Liver (tissue), 9 donors: Measurements from ENCODE around the gene CXCL6. TPM values are rescaled to one million over a fixed set of nuclear protein-coding genes. Genes with fewer than 3 reads are reported as not detected.

ENCODE experiments used
- DNase-seq: peaks from one replicate; pipeline ENCODE4 v3.0.0-alpha.2; 2017; ENCODE audit warnings: low spot score
- H3K27ac ChIP-seq, 2 donors: one replicate each; pipeline ENCODE4 v1.7.0; 2013; ENCODE audit warnings: inconsistent platforms in 2 of 2, low read length in 2 of 2, control low read depth in 1 of 2, low read depth in 1 of 2, mild to moderate bottlenecking in 1 of 2
- H3K27me3 ChIP-seq, 4 donors: one replicate each; pipeline versions ENCODE4 v1.6.1 to v1.7.0; 2013; ENCODE audit warnings: low read length in 3 of 4, inconsistent platforms in 1 of 4, mild to moderate bottlenecking in 1 of 4, moderate library complexity in 1 of 4; ENCODE audit not compliant: control insufficient read depth in 4 of 4, insufficient read depth in 4 of 4
- H3K36me3 ChIP-seq, 4 donors: one replicate each; pipeline versions ENCODE4 v1.6.1 to v1.7.0; 2013; ENCODE audit warnings: low read length in 3 of 4, mild to moderate bottlenecking in 3 of 4, low read depth in 1 of 4, moderate library complexity in 1 of 4; ENCODE audit not compliant: control insufficient read depth in 4 of 4, insufficient read depth in 3 of 4
- H3K4me1 ChIP-seq, 4 donors: one replicate each; pipeline versions ENCODE4 v1.6.1 to v1.7.0; 2013; ENCODE audit warnings: low read length in 3 of 4, mild to moderate bottlenecking in 3 of 4, moderate library complexity in 1 of 4; ENCODE audit not compliant: control insufficient read depth in 4 of 4, insufficient read depth in 4 of 4
- H3K4me3 ChIP-seq, 3 donors: one replicate each; pipeline versions ENCODE4 v1.6.1 to v1.7.0; 2013; ENCODE audit warnings: low read length in 3 of 3, control low read depth in 1 of 3, low read depth in 1 of 3, mild to moderate bottlenecking in 1 of 3
- H3K9ac ChIP-seq, 2 donors: one replicate each; pipeline ENCODE4 v1.7.0; 2013; ENCODE audit warnings: low read length in 2 of 2, mild to moderate bottlenecking in 2 of 2, moderate library complexity in 2 of 2, control low read depth in 1 of 2, low read depth in 1 of 2
- H3K9me3 ChIP-seq, 4 donors: one replicate each; pipeline versions ENCODE4 v1.6.1 to v1.7.0; 2013; ENCODE audit warnings: low read length in 3 of 4; ENCODE audit not compliant: control insufficient read depth in 4 of 4
- ATF3 ChIP-seq: IDR thresholded peaks from 2 replicates; pipeline ENCODE4 v1.6.1; 2016; ENCODE audit warnings: antibody characterized with exemption
- EGR1 ChIP-seq, 2 donors: IDR thresholded peaks; 2 replicates each; pipeline ENCODE4 v1.6.1; 2016 to 2018; ENCODE audit warnings: antibody characterized with exemption in 2 of 2, low read depth in 2 of 2
- FOXA2 ChIP-seq: IDR thresholded peaks from 2 replicates; pipeline ENCODE4 v1.6.1; 2016; ENCODE audit warnings: antibody characterized with exemption
- GABPA ChIP-seq, 2 donors: IDR thresholded peaks in 1 of 2; conservative IDR thresholded peaks in 1 of 2; 2 replicates each; pipeline ENCODE4 v1.6.1; 2016; ENCODE audit warnings: antibody characterized with exemption in 2 of 2, mild to moderate bottlenecking in 1 of 2, moderate library complexity in 1 of 2
- HNF4G ChIP-seq: IDR thresholded peaks from 2 replicates; pipeline ENCODE4 v1.6.1; 2016; ENCODE audit warnings: antibody characterized with exemption
- JUND ChIP-seq, 2 donors: IDR thresholded peaks; 2 replicates each; pipeline ENCODE4 v1.6.1; 2016; ENCODE audit warnings: antibody characterized with exemption in 2 of 2
- MAX ChIP-seq: IDR thresholded peaks from 2 replicates; pipeline ENCODE4 v1.6.1; 2016; ENCODE audit warnings: antibody characterized with exemption
- RAD21 ChIP-seq, 2 donors: IDR thresholded peaks; 2 replicates each; pipeline ENCODE4 v1.6.1; 2016; ENCODE audit warnings: antibody characterized with exemption in 2 of 2, mild to moderate bottlenecking in 2 of 2
- REST ChIP-seq: IDR thresholded peaks from 2 replicates; pipeline ENCODE4 v1.6.1; 2016; ENCODE audit warnings: antibody characterized with exemption, mild to moderate bottlenecking
- RXRA ChIP-seq, 2 donors: IDR thresholded peaks; 2 replicates each; pipeline ENCODE4 v1.6.1; 2017 to 2018; ENCODE audit warnings: antibody characterized with exemption in 2 of 2, mild to moderate bottlenecking in 1 of 2
- SP1 ChIP-seq: IDR thresholded peaks from 2 replicates; pipeline ENCODE4 v1.6.1; 2018; ENCODE audit warnings: antibody characterized with exemption, mild to moderate bottlenecking
- TAF1 ChIP-seq: conservative IDR thresholded peaks from 2 replicates; pipeline ENCODE4 v1.6.1; 2016; ENCODE audit warnings: antibody characterized with exemption, mild to moderate bottlenecking
- YY1 ChIP-seq: IDR thresholded peaks from 2 replicates; pipeline ENCODE4 v1.6.1; 2016; ENCODE audit warnings: antibody characterized with exemption, mild to moderate bottlenecking
- ZBTB33 ChIP-seq: IDR thresholded peaks from 2 replicates; pipeline ENCODE4 v1.6.1; 2016; ENCODE audit warnings: antibody characterized with exemption
- WGBS: extraction: QIAGEN DNeasy Blood & Tissue Kit; methylation state at CpG from one replicate; pipeline ENCODE4 v1.1.7; 2013; 5-methylcytosine and 5-hydroxymethylcytosine counted together
- polyA plus RNA-seq, 2 donors: library from polyadenylated mRNA; stranded (reverse) in 1 of 2; unstranded in 1 of 2; fragments of 200-250 nt in 1 of 2; fragments of >200 nt in 1 of 2; fragmentation: Nextera tagmentation in 1 of 2; extraction: Ambion mirVana in 1 of 2; gene quantifications; one replicate each; pipeline versions ENCODE4 v1.2.1 to v1.2.3, GENCODE V29; 2013 to 2015
- total RNA-seq, 2 donors: library from RNA; depleted of rRNA; stranded (reverse); fragments of >200 nt; gene quantifications; one replicate each; pipeline ENCODE4 v1.2.3, GENCODE V29; 2014
- donor health status: healthy.
- donor health status: healthy.
- donor health status: healthy.
- donor health status: healthy.
- donor health status: healthy.

CXCL6 gene
- total and polyA plus RNA-seq, 4 donors: 0.19 to 5.5 (median 3.2) TPM

GRCh38 chr4:73839071-73839470 is 2.6 kb downstream of the CXCL6 start:
- H3K27me3 ChIP-seq: peaks cover 0 to 2% (median 0%) of the 10 kb centered on the region in 4 donors
- peaks cover 0 to 6% (median 3%) of the 10 kb centered on the region in 4 donors for H3K4me1 ChIP-seq
- H3K27ac ChIP-seq: no peak overlapping the region
- no peak overlapping the region for H3K9ac ChIP-seq
- WGBS: 77% methylated on average over 5 of the region's 5 CpGs
- no peak overlapping the region for H3K4me3 ChIP-seq
- no peaks in the 10 kb centered on the region for H3K9me3 ChIP-seq
- DNase-seq: no peak
- H3K36me3 ChIP-seq: no peaks in the 10 kb centered on the region
- no peak for TF ChIP-seq FOXA2
- TF ChIP-seq MAX: no peak
- no peak for TF ChIP-seq GABPA (IDR thresholded peaks at IDR 0.05 in 1 of 2, conservative IDR thresholded peaks at IDR 0.05 in 1 of 2)
- TF ChIP-seq ZBTB33: no peak
- TF ChIP-seq JUND (IDR thresholded peaks at IDR 0.05): no peak

GRCh38 chr4:73839715-73840114 is 3.2 kb downstream of the CXCL6 start:
- DNase-seq: no peak
- Histone ChIP-seq H3K27ac (no peak overlapping the region), H3K9ac (no peak overlapping the region), H3K27me3 (peaks cover 0 to 2% (median 0%) of the 10 kb centered on the region in 4 donors), H3K9me3 (no peaks in the 10 kb centered on the region), H3K36me3 (no peaks in the 10 kb centered on the region), H3K4me1 (peaks cover 0 to 6% (median 3%) of the 10 kb centered on the region in 4 donors), H3K4me3 (no peak overlapping the region)
- 82% methylated on average over 3 of the region's 3 CpGs for WGBS
- TF ChIP-seq MAX (no peak), RAD21 (IDR thresholded peaks at IDR 0.05) (no peak), JUND (IDR thresholded peaks at IDR 0.05) (no peak), FOXA2 (no peak), RXRA (IDR thresholded peaks at IDR 0.05) (no peak), TAF1 (no peak), SP1 (no peak), REST (no peak), ATF3 (no peak), YY1 (no peak), EGR1 (IDR thresholded peaks at IDR 0.05; ENCODE audit: low read depth in 2 of 2) (no peak), HNF4G (no peak), GABPA (IDR thresholded peaks at IDR 0.05 in 1 of 2, conservative IDR thresholded peaks at IDR 0.05 in 1 of 2) (no peak)
